ENCODE data around the gene SLC25A25. TPM values are rescaled to one million over a fixed set of nuclear protein-coding genes. Genes with fewer than 3 reads are reported as not detected.
A peak's percentile ranks its signal among the peaks of the same experiment; 100 is the strongest.

SLC25A25 gene
- total and polyA plus RNA-seq, 9 of the 15 experiments (the other 6 are each of a cell fraction or from before 2014, with no cell fraction given) = 0.07 to 35.9 (median 23.2) TPM

- TF ChIP-seq ZBTB7A (IDR thresholded peaks at IDR 0.05; ENCODE audit: borderline replicate concordance, control insufficient read depth, low read depth, low read length) = no peak
- no peak for TF ChIP-seq ATF7 (IDR thresholded peaks at IDR 0.05)
- 0 out of 2 replicates have a peak, but pooled peaks have one; percentile 16 for TF ChIP-seq RFX7 (CRISPR knock-in tag; IDR thresholded peaks at IDR 0.05)
- TF ChIP-seq NCOA2 (IDR thresholded peaks at IDR 0.05; ENCODE audit: partially characterized antibody in 2 of 2) = no peak
- TF ChIP-seq ZNF277 (CRISPR knock-in tag; IDR thresholded peaks at IDR 0.05; ENCODE audit: borderline replicate concordance) = no peak
- TF ChIP-seq TEAD1 (CRISPR knock-in tag; IDR thresholded peaks at IDR 0.05) = no peak
- TF ChIP-seq PTRF (tag; IDR thresholded peaks at IDR 0.05) = no peak
- no peak for TF ChIP-seq SRSF7 (optimal IDR thresholded peaks at IDR 0.05; ENCODE audit: low read depth, low read length)
- peak; percentile 25; the same call in 1 of the 2 replicates for TF ChIP-seq CREM (IDR thresholded peaks at IDR 0.05; ENCODE audit: low read depth)
- TF ChIP-seq, protein P1, sequence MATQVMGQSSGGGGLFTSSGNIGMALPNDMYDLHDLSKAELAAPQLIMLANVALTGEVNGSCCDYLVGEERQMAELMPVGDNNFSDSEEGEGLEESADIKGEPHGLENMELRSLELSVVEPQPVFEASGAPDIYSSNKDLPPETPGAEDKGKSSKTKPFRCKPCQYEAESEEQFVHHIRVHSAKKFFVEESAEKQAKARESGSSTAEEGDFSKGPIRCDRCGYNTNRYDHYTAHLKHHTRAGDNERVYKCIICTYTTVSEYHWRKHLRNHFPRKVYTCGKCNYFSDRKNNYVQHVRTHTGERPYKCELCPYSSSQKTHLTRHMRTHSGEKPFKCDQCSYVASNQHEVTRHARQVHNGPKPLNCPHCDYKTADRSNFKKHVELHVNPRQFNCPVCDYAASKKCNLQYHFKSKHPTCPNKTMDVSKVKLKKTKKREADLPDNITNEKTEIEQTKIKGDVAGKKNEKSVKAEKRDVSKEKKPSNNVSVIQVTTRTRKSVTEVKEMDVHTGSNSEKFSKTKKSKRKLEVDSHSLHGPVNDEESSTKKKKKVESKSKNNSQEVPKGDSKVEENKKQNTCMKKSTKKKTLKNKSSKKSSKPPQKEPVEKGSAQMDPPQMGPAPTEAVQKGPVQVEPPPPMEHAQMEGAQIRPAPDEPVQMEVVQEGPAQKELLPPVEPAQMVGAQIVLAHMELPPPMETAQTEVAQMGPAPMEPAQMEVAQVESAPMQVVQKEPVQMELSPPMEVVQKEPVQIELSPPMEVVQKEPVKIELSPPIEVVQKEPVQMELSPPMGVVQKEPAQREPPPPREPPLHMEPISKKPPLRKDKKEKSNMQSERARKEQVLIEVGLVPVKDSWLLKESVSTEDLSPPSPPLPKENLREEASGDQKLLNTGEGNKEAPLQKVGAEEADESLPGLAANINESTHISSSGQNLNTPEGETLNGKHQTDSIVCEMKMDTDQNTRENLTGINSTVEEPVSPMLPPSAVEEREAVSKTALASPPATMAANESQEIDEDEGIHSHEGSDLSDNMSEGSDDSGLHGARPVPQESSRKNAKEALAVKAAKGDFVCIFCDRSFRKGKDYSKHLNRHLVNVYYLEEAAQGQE (IDR thresholded peaks at IDR 0.05; ENCODE audit: borderline replicate concordance) = peak; percentile 81
- TF ChIP-seq, protein P1 (CRISPR knock-in tag; IDR thresholded peaks at IDR 0.05; ENCODE audit: low read depth) = no peak
- TF ChIP-seq SRSF1 (IDR thresholded peaks at IDR 0.05; ENCODE audit: low read depth, low read length) = no peak
- TF ChIP-seq, protein P2, sequence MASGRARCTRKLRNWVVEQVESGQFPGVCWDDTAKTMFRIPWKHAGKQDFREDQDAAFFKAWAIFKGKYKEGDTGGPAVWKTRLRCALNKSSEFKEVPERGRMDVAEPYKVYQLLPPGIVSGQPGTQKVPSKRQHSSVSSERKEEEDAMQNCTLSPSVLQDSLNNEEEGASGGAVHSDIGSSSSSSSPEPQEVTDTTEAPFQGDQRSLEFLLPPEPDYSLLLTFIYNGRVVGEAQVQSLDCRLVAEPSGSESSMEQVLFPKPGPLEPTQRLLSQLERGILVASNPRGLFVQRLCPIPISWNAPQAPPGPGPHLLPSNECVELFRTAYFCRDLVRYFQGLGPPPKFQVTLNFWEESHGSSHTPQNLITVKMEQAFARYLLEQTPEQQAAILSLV (tag; IDR thresholded peaks at IDR 0.05) = no peak
- TF ChIP-seq COPS2 (conservative IDR thresholded peaks at IDR 0.05) = no peak
- 0 out of 2 replicates have a peak, but pooled peaks have one; percentile 13 for TF ChIP-seq L3MBTL2 (IDR thresholded peaks at IDR 0.05)
- TF ChIP-seq RCOR1 (IDR thresholded peaks at IDR 0.05; ENCODE audit: borderline replicate concordance in 1 of 2, low read depth in 2 of 2, low read length in 2 of 2) = 0 out of 4 replicates have a peak, but pooled peaks of 1 of the 2 experiments have one; percentile 15
Measured at GRCh38 chr9:128096616-128097536, 28.8 kb downstream of the SLC25A25 start (continued).
